GM18909 (cell line): Measurements from ENCODE around the gene BABAM2.

Experiments used
- ATAC-seq: cut with Tn5 transposase; IDR thresholded peaks from one replicate; pipeline ENCODE4 v1.9.1; 2021; ENCODE audit warnings: mild to moderate bottlenecking; ENCODE audit not compliant: unreplicated experiment, poor library complexity

The BABAM2 gene

GRCh38 chr2:28345619-28346018 lies 455.1 kb downstream of the BABAM2 start:
- ATAC-seq, result no peak

GRCh38 chr2:28346587-28346986 lies 456.1 kb downstream of the BABAM2 start:
- ATAC-seq, result no peak

GRCh38 chr2:28347193-28347592 lies 456.7 kb downstream of the BABAM2 start:
- ATAC-seq, result no peak

- no peak for ATAC-seq
These were observed 457.1 kb downstream of the BABAM2 start for GRCh38 chr2:28347596-28347995.

GRCh38 chr2:28348149-28348567 lies 457.6 kb downstream of the BABAM2 start:
- ATAC-seq, result no peak

- no peak for ATAC-seq
These were observed 458.4 kb downstream of the BABAM2 start for GRCh38 chr2:28348921-28349320.

GRCh38 chr2:28349546-28350165 lies 459.1 kb downstream of the BABAM2 start:
- ATAC-seq, result no peak

GRCh38 chr2:28350196-28350595 lies 459.7 kb downstream of the BABAM2 start:
- ATAC-seq, result no peak

GRCh38 chr2:28350791-28351285 lies 460.3 kb downstream of the BABAM2 start:
- ATAC-seq, result no peak

- ATAC-seq, result no peak
These were observed 461.1 kb downstream of the BABAM2 start for GRCh38 chr2:28351621-28352020.

GRCh38 chr2:28352104-28352503 lies 461.6 kb downstream of the BABAM2 start:
- no peak for ATAC-seq

GRCh38 chr2:28352610-28353195 lies 462.2 kb downstream of the BABAM2 start:
- ATAC-seq, result no peak

- ATAC-seq, result no peak
These were observed 464.5 kb downstream of the BABAM2 start for GRCh38 chr2:28354920-28355520.

- no peak for ATAC-seq
These were observed 465.1 kb downstream of the BABAM2 start for GRCh38 chr2:28355521-28356094.

- ATAC-seq, result no peak
These were observed 465.8 kb downstream of the BABAM2 start for GRCh38 chr2:28356095-28356911.

GRCh38 chr2:28357055-28357454 lies 466.5 kb downstream of the BABAM2 start:
- no peak for ATAC-seq

- no peak for ATAC-seq
These were observed 467.6 kb downstream of the BABAM2 start for GRCh38 chr2:28357948-28358667.

GRCh38 chr2:28358668-28359201 lies 468.2 kb downstream of the BABAM2 start:
- no peak for ATAC-seq

GRCh38 chr2:28359222-28360057 lies 468.9 kb downstream of the BABAM2 start:
- peak; percentile 79 for ATAC-seq
